Coronary artery (tissue), 2 donors: ENCODE measurements around the gene RABGAP1.
A peak's percentile ranks its signal among the peaks of the same experiment; 100 is the strongest.

Experiments used
- DNase-seq: peaks from one replicate; pipeline ENCODE4 v3.0.0-alpha.2; 2017; ENCODE audit warnings: low spot score
- H3K27ac ChIP-seq, 2 donors: fragments of 200-600 bp; sonication (generic); one replicate each; pipeline ENCODE4 v1.5.1; 2016 to 2019
- H3K4me3 ChIP-seq: fragments of 200-600 bp; sonication (generic); 2 replicates; pipeline ENCODE4 v1.5.1; 2016; ENCODE audit warnings: mild to moderate bottlenecking, moderate library complexity
- CTCF ChIP-seq: fragments of 200-600 bp; sonication (generic); IDR thresholded peaks from one replicate; pipeline ENCODE4 v1.5.1; 2019; ENCODE audit warnings: antibody characterized with exemption

RABGAP1 gene

GRCh38 chr9:123093141-123093540, 152.3 kb downstream of the RABGAP1 start:
- H3K27ac ChIP-seq = no peak overlapping the region
- no peak overlapping the region for H3K4me3 ChIP-seq
- no peak for TF ChIP-seq CTCF
- no peak for DNase-seq

GRCh38 chr9:123096987-123097386, 156.2 kb downstream of the RABGAP1 start:
- Histone ChIP-seq H3K27ac (no peak overlapping the region), H3K4me3 (no peak overlapping the region)
- TF ChIP-seq CTCF = no peak
- no peak for DNase-seq

GRCh38 chr9:123097430-123098095, 156.7 kb downstream of the RABGAP1 start:
- TF ChIP-seq CTCF = no peak
- DNase-seq = no peak
- no peak overlapping the region for H3K27ac ChIP-seq
- no peak overlapping the region for H3K4me3 ChIP-seq

- DNase-seq = no peak
- TF ChIP-seq CTCF = no peak
- no peak overlapping the region for H3K4me3 ChIP-seq
- no peak overlapping the region for H3K27ac ChIP-seq
Observed at GRCh38 chr9:123098096-123098459, 157.3 kb downstream of the RABGAP1 start.

- Histone ChIP-seq H3K27ac (no peak overlapping the region), H3K4me3 (no peak overlapping the region)
- DNase-seq = no peak
- no peak for TF ChIP-seq CTCF
Observed at GRCh38 chr9:123099042-123099441, 158.2 kb downstream of the RABGAP1 start.

- TF ChIP-seq CTCF = no peak
- Histone ChIP-seq H3K27ac (no peak overlapping the region), H3K4me3 (no peak overlapping the region)
- DNase-seq = no peak
Observed at GRCh38 chr9:123099548-123099947, 158.7 kb downstream of the RABGAP1 start.

- no peak for DNase-seq
- no peak for TF ChIP-seq CTCF
- no peak overlapping the region for H3K4me3 ChIP-seq
- peak overlapping the region in 1 of 2 donors; percentile 39 for H3K27ac ChIP-seq
Observed at GRCh38 chr9:123102375-123103113, 161.7 kb downstream of the RABGAP1 start.
